Fibroblast of skin of scalp (primary cell): ENCODE measurements around the gene CCNG2.

ENCODE experiments used
- DNase-seq: peaks from one replicate; pipeline ENCODE4 v3.0.0-alpha.2; 2013

The CCNG2 gene

DNA sequence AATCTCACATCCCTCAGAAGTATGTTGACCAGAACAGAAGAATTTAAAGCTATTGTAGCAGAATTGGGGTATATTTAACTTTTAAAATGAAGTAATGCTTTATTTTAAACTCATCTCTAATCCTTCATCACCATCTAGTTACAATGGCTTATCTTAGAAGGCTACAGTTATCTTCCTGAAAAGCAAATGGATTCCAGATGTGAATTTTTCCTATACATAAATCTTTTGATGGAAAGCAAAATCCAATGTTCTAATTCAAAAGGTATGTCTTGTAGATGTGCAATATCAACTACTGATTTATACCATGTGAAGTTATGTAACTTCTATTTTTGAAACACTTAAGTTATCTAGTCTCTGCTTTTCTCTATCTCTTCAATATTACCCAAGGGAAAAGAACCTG lies 47.6 kb downstream of the CCNG2 start:
- peak; percentile 3 for DNase-seq

- no peak for DNase-seq
These were observed 52.0 kb downstream of the CCNG2 start for GRCh38 chr4:77209012-77209411.

GRCh38 chr4:77209936-77210335 lies 52.9 kb downstream of the CCNG2 start:
- no peak for DNase-seq

DNA sequence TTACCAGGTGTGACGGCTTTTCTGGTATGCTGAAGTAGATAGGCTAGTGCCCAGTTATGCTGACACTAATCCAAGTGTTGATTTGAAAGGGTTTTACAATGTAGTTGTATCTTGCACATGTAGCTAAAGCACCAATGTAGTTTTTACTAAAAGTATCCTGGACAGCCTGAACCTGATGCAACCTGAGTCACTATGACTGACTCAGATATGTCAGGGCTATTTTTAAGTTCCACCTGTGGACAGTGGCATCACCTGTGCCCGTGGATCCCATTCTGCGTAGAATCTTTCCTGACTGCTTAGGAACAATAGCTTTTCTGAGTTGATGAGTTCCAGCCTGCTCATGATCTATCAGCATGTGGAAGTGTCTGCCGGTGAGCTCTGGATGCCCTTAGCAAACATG lies 58.1 kb downstream of the CCNG2 start:
- DNase-seq, result no peak

DNA sequence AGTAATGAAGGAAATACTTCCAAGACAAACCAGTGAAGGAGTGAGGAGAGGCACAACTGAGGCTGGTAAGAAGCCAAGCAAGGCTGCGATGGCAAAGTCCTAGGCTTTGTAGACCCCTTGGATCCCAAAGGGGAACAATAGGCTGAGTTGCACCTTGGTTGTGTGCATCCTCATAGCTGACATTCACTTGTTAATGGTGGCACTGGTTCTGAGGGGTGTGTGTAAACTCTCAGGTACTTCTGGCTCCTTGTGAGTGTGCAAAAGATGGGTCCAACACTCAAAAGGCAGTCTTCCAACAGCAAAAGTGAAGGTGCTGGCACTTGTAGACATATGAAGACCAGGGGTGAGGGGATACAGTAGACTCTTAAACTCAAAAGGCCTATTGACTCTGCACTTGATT lies 60.5 kb downstream of the CCNG2 start:
- DNase-seq, result no peak

DNA sequence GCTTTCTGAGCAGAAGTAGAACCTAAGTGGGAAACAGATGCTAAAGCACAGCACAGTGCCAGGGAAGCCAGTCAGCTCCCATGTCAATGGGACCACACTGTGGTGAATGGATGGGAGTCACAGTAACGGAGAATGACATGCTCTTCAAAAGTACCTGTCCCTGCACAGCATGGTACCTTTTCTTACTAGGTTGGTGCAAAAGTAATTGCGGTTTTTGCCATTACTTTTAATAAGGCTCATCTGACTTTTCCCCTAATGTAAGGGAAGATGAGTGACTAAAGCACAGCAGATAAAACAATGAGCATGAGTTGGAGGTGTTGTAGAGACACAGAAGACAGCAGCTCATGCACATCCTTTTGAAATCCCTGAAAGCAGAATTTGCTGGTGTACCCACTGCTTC lies 62.3 kb downstream of the CCNG2 start:
- no peak for DNase-seq
